Smooth muscle cell (in vitro differentiated cells): Measurements from ENCODE around the gene SHB. TPM values are rescaled to one million over a fixed set of nuclear protein-coding genes. Genes with fewer than 3 reads are reported as not detected.

ENCODE experiments used
- DNase-seq: peaks from one replicate; lab custom pipeline; 2025; ENCODE audit not compliant: unreplicated experiment; lab: John Stamatoyannopoulos, UW
- H2AFZ ChIP-seq: fragments of 200-600 bp; sonication (generic); 2 replicates; pipeline ENCODE4 v1.6.0; 2016; ENCODE audit warnings: antibody characterized with exemption, low read depth, mild to moderate bottlenecking
- H3F3A ChIP-seq: fragments of 200-600 bp; sonication (generic); 2 replicates; pipeline ENCODE4 v1.6.0; 2017; ENCODE audit warnings: antibody characterized with exemption, low read depth
- H3K27ac ChIP-seq: fragments of 200-600 bp; sonication (generic); 2 replicates; pipeline ENCODE4 v1.5.1; 2016; ENCODE audit warnings: low read depth, mild to moderate bottlenecking
- H3K27me3 ChIP-seq: fragments of 200-600 bp; sonication (generic); 2 replicates; pipeline ENCODE4 v1.6.1; 2016; ENCODE audit warnings: low read depth, mild to moderate bottlenecking
- H3K36me3 ChIP-seq: fragments of 200-600 bp; sonication (generic); 2 replicates; pipeline ENCODE4 v1.5.1; 2016; ENCODE audit warnings: low read depth
- H3K4me1 ChIP-seq: fragments of 200-600 bp; sonication (generic); 2 replicates; pipeline ENCODE4 v1.5.1; 2016; ENCODE audit warnings: low read depth
- H3K4me2 ChIP-seq: fragments of 200-600 bp; sonication (generic); 2 replicates; pipeline ENCODE4 v1.6.0; 2016; ENCODE audit warnings: mild to moderate bottlenecking
- H3K4me3 ChIP-seq: fragments of 200-600 bp; sonication (generic); 2 replicates; pipeline ENCODE4 v1.5.1; 2016; ENCODE audit warnings: mild to moderate bottlenecking
- H3K79me2 ChIP-seq: fragments of 200-600 bp; sonication (generic); 2 replicates; pipeline ENCODE4 v1.6.0; 2016; ENCODE audit warnings: low read depth, mild to moderate bottlenecking
- H3K9ac ChIP-seq: fragments of 200-600 bp; sonication (generic); 2 replicates; pipeline ENCODE4 v1.6.0; 2016; ENCODE audit warnings: low read depth
- H3K9me3 ChIP-seq: fragments of 200-600 bp; sonication (generic); replicated peaks from 2 replicates; pipeline ENCODE4 v1.5.1; 2016; ENCODE audit warnings: low read depth
- H4K20me1 ChIP-seq: fragments of 200-600 bp; sonication (generic); 2 replicates; pipeline ENCODE4 v1.6.0; 2016; ENCODE audit warnings: low read depth
- CTCF ChIP-seq: fragments of 200-600 bp; sonication (generic); IDR thresholded peaks from 2 replicates; pipeline ENCODE4 v1.5.1; 2017; ENCODE audit warnings: borderline replicate concordance, mild to moderate bottlenecking, antibody characterized with exemption; ENCODE audit not compliant: insufficient read depth, poor library complexity, severe bottlenecking
- WGBS: methylation state at CpG from one replicate; pipeline ENCODE4 v1.1.7; 2016; ENCODE audit warnings: low lambda C conversion rate; 5-methylcytosine and 5-hydroxymethylcytosine counted together
- polyA plus RNA-seq: library from polyadenylated mRNA; unstranded; fragments of >200 nt; fragmentation: Nextera tagmentation; extraction: Ambion mirVana; gene quantifications from 2 replicates; pipeline ENCODE4 v1.2.1, GENCODE V29; 2016
- total RNA-seq: library from RNA; depleted of rRNA; stranded (reverse); fragments of >200 nt; gene quantifications from 2 replicates; pipeline ENCODE4 v1.2.3, GENCODE V29; 2014

The SHB gene
- total and polyA plus RNA-seq, 2 experiments from 2014 or later: 16.4 to 32.4 TPM

- DNase-seq: no peak
These were observed 152.3 kb downstream of the SHB start for GRCh38 chr9:37916471-37917312.

DNA sequence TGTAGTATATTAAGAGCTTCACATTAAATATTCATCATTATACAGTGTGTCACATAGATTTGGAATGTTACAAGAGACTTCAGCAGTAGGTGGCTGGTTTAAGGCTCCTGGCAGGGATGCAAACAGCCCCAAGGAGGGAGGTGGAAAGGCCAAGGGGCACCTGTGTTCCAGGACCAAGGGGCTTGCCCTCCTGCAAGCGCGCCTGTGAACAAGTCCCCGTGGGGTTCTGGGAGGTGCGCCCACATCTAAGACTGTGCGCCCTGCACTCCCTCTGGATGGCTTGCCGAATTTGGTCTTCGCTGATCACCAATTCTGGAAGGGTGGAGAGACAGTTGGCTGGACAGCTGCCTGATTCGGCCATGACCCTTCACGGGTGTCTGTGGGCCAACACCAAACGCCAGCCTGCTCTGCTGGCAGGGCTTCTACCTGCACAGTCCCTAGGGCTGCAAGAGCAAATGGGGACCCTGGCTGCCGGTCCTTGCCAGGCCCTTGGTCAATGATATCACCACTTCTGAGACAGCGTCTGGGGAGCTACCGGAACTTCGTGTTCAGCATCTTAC, 153.0 kb downstream of the SHB start:
- H3K4me3 ChIP-seq: no peak overlapping the region
- no peaks in the 10 kb centered on the region for H3K9me3 ChIP-seq
- no peak overlapping the region for H3K9ac ChIP-seq
- no peak overlapping the region for H3K4me2 ChIP-seq
- no peak overlapping the region for H2AFZ ChIP-seq
- no peak for DNase-seq
- H3K27me3 ChIP-seq: no peaks in the 10 kb centered on the region
- no peaks in the 10 kb centered on the region for H4K20me1 ChIP-seq
- no peaks in the 10 kb centered on the region for H3K79me2 ChIP-seq
- 98% methylated on average over 14 of the region's 14 CpGs for WGBS
- peaks cover 3% of the 10 kb centered on the region for H3K36me3 ChIP-seq
- TF ChIP-seq CTCF: no peak
- H3F3A ChIP-seq: no peaks in the 10 kb centered on the region
- peaks cover 12% of the 10 kb centered on the region for H3K4me1 ChIP-seq
- no peak overlapping the region for H3K27ac ChIP-seq

More at GRCh38 chr9:37916471-37917312, 152.3 kb downstream of the SHB start:
- H3K4me2 ChIP-seq: no peak overlapping the region
- no peak overlapping the region for H3K4me3 ChIP-seq
- no peaks in the 10 kb centered on the region for H3K27me3 ChIP-seq
- peaks cover 3% of the 10 kb centered on the region for H3K36me3 ChIP-seq
- 97% methylated on average over 18 of the region's 18 CpGs for WGBS
- no peaks in the 10 kb centered on the region for H4K20me1 ChIP-seq
- peaks cover 19% of the 10 kb centered on the region for H3K4me1 ChIP-seq
- TF ChIP-seq CTCF: no peak
- H2AFZ ChIP-seq: no peak overlapping the region
- H3F3A ChIP-seq: no peaks in the 10 kb centered on the region
- H3K27ac ChIP-seq: no peak overlapping the region
- H3K9me3 ChIP-seq: no peaks in the 10 kb centered on the region
- no peaks in the 10 kb centered on the region for H3K79me2 ChIP-seq
- H3K9ac ChIP-seq: no peak overlapping the region

DNA sequence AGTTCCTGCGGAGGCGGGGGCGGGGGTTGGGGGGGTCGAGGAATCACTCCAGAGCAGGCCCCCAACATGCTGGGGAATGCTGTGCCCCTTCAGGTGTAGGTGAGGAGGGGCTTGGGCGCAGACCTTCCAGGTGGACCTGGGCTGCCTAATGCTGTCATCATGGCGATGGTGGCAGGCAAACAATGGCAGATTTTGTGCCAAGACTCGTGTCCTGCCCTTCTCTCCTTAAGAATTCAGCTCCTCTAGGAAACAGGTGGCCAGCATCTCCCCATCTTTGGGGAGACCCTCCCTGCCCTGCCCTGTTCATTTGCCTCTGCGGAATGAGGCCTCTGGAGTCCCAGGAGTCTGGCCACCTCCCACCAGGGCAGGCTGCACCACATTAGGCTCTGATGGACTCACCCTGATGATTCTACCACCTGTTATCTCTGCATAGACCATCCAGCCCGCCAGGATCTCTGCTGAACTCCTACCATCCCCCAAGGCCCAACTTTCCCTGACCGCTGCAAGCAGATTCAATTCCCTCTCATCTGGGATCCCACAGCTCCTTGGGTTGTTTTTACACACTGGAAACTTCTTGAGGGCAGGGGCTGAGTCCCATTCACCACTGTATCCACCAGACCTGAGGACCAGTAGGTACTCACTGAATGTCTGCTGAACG, 154.2 kb downstream of the SHB start:
- no peaks in the 10 kb centered on the region for H3K9me3 ChIP-seq
- 94% methylated on average over 11 of the region's 11 CpGs for WGBS
- H3K27me3 ChIP-seq: no peaks in the 10 kb centered on the region
- TF ChIP-seq CTCF: no peak
- H3K79me2 ChIP-seq: no peaks in the 10 kb centered on the region
- H2AFZ ChIP-seq: no peak overlapping the region
- no peak for DNase-seq
- peaks cover 4% of the 10 kb centered on the region for H3K4me1 ChIP-seq
- no peak overlapping the region for H3K27ac ChIP-seq
- H3K36me3 ChIP-seq: peaks cover 3% of the 10 kb centered on the region
- H4K20me1 ChIP-seq: no peaks in the 10 kb centered on the region
- H3K4me3 ChIP-seq: no peak overlapping the region
- no peak overlapping the region for H3K4me2 ChIP-seq
- no peaks in the 10 kb centered on the region for H3F3A ChIP-seq
- H3K9ac ChIP-seq: no peak overlapping the region
